Stimulated activated CD4-positive, alpha-beta T cell treated with anti-CD3 and anti-CD28 coated beads, Interleukin-15, amount 100 ng/mL, for 48 hours (primary cell): ENCODE data around the gene DGKH.
"Not testable (repeated sequence)": the region's sequence is repeated elsewhere in the genome, so short reads cannot be mapped to it uniquely, and the experiment has no call there.

ENCODE experiments used
- DNase-seq, 2 donors: peaks; one replicate each; pipeline ENCODE4 v3.0.0-alpha.2; 2020; ENCODE audit warnings: low read depth in 2 of 2

The DGKH gene

GRCh38 chr13:42113478-42113877 lies 65.0 kb downstream of the DGKH start:
- DNase-seq: no peak

GRCh38 chr13:42114278-42114677 lies 65.8 kb downstream of the DGKH start:
- DNase-seq: no peak

GRCh38 chr13:42114912-42115311 lies 66.5 kb downstream of the DGKH start:
- DNase-seq: no peak

- no peak for DNase-seq
These were observed 67.8 kb downstream of the DGKH start for GRCh38 chr13:42116225-42116624.

- no peak for DNase-seq
These were observed 70.6 kb downstream of the DGKH start for GRCh38 chr13:42119041-42119440.

- DNase-seq: no peak
These were observed 71.4 kb downstream of the DGKH start for GRCh38 chr13:42119875-42120274.

GRCh38 chr13:42123600-42123999 lies 75.2 kb downstream of the DGKH start:
- DNase-seq: no peak

GRCh38 chr13:42125046-42125445 lies 76.6 kb downstream of the DGKH start:
- DNase-seq: no peak

GRCh38 chr13:42127047-42127446 lies 78.6 kb downstream of the DGKH start:
- DNase-seq: no peak

- DNase-seq: no peak
These were observed 80.6 kb downstream of the DGKH start for GRCh38 chr13:42129033-42129432.

GRCh38 chr13:42136518-42136917 lies 88.1 kb downstream of the DGKH start:
- no peak for DNase-seq

GRCh38 chr13:42137856-42138537 lies 89.5 kb downstream of the DGKH start:
- no peak for DNase-seq

GRCh38 chr13:42140494-42140893 lies 92.0 kb downstream of the DGKH start:
- no peak for DNase-seq

- not testable (repeated sequence) for DNase-seq
These were observed 92.6 kb downstream of the DGKH start for GRCh38 chr13:42141052-42141451.

- DNase-seq: no peak
These were observed 97.9 kb downstream of the DGKH start for GRCh38 chr13:42146359-42146758.

- DNase-seq: no peak
These were observed 100.1 kb downstream of the DGKH start for GRCh38 chr13:42148538-42148937.

- DNase-seq: no peak
These were observed 100.7 kb downstream of the DGKH start for GRCh38 chr13:42149136-42149535.

- DNase-seq: no peak
These were observed 103.3 kb downstream of the DGKH start for GRCh38 chr13:42151781-42152180.

GRCh38 chr13:42152495-42152894 lies 104.0 kb downstream of the DGKH start:
- DNase-seq: no peak

- no peak for DNase-seq
These were observed 105.0 kb downstream of the DGKH start for GRCh38 chr13:42153199-42154113.

- DNase-seq: no peak
These were observed 106.8 kb downstream of the DGKH start for GRCh38 chr13:42155251-42155650.

GRCh38 chr13:42163338-42163737 lies 114.9 kb downstream of the DGKH start:
- not testable (repeated sequence) for DNase-seq

- DNase-seq: not testable (repeated sequence)
These were observed 115.5 kb downstream of the DGKH start for GRCh38 chr13:42163910-42164309.
